ENCODE data around the gene HCLS1. TPM values are rescaled to one million over a fixed set of nuclear protein-coding genes. Genes with fewer than 3 reads are reported as not detected.
"Not testable (repeated sequence)": the region's sequence is repeated elsewhere in the genome, so short reads cannot be mapped to it uniquely, and the experiment has no call there.

Gene HCLS1
- total RNA-seq, 1 experiment from 2014 or later = 0.08 TPM

DNA sequence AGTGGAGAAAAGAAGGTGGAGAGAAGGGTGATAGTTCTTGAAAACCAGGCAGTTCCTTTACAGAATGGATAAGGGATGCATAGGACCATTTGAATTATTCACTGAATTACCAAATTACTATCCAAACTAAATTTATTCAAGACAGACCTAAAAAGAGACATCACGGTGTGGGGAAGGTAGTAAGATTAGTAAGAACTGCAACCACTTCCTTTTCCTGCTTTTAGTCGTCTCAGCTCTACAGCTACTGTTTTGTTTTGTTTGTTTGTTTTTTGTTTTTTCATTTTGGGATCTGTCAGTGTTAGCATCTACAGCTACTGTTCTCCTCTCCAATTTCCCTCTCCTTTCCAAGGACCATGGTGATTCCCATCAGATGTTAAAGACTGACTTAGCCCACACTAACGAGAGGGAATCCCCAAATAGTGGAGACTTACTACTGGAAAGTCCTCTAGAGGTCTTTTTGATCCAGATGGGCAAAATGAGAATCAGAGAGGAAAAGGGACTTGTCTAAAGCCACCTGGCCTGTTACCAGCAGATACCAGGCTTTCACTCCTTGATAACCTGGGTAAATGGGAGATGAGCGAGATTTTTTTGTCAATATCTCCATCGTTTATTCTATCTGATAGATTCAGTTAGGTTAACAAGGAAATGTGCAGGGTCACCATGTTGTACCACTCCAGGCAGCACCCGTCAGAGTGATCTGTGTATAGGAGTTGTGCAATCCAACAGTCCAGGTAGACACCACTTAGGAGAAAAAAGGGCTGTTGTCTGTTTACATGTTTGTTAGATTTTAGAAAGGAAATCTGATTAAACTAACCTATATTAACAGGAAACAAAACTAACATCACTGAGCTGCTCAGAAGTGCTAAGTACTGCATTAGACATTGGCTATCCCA, 6.0 kb downstream of the HCLS1 start:
- DNase-seq (ENCODE audit: low spot score) = no peak

DNA sequence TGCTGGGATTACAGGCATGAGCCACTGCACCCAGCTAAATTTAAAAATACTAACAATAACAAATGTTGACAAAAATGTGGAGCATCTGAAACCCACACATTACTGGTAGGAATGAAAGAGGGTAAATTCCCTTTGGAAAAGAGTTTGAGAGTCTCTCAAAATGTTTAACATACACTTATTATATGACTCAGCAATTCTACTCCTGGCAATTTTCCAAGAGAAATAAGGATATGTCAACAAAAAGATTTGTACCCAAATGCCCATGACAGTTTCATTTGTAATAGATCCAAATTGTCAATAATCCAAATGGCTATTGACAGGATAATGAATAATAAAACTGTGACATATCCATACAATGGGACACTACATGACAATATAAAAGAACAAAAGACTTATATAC, 9.0 kb downstream of the HCLS1 start:
- no peak for DNase-seq (ENCODE audit: low spot score)

DNA sequence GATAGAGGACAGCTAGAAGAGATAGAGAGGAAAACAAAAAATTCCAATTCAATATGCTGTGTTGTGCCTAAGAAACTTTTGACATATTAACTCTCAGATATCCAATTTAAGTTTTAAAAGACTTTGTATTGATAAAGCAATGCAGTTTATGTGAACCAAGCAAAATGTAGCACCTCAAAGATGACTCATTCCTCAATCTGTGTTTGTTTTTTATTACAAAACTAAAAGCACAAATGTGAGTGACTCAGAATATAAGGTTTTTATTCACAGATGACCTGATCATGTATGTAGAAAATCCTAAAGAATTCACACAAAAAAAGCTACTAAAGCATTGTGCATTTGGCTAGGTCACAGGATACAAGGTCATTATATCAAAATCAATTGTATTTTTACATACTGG, 11.1 kb downstream of the HCLS1 start:
- DNase-seq (ENCODE audit: low spot score) = no peak

DNA sequence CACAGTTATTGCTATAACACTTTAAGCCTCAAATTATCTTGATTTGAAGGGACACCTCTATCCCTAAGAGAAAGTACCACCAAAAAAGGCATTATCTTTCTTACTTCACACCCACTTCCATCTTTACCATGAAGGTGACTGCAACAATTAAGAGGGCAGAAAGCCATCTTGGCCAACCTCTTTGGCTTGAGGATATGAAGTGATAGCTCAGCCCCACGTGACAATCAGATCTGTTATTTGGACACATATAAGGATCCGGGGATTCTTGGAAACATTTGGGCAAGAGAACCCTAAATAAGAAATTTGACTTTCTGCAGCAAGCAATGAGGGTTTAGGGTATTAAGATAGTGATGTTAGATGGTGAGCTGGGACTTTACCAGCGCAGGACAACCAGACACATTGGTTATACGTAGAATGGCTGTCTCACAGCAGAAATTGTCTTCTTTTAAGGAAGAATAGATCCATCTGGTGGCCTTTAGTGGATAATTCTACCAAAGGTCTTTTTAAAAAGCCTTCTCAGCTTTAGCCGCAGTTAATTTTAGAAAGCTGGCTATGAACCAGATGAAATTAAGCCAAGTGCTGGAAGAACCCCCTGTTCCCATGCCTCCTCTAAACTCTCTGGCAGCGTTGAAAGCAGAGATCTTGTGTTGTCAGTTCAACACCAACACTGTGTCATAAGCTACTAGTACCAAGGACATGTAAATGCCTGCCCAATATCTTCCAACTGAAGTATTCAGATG, 12.3 kb downstream of the HCLS1 start:
- DNase-seq (ENCODE audit: low spot score) = no peak

DNA sequence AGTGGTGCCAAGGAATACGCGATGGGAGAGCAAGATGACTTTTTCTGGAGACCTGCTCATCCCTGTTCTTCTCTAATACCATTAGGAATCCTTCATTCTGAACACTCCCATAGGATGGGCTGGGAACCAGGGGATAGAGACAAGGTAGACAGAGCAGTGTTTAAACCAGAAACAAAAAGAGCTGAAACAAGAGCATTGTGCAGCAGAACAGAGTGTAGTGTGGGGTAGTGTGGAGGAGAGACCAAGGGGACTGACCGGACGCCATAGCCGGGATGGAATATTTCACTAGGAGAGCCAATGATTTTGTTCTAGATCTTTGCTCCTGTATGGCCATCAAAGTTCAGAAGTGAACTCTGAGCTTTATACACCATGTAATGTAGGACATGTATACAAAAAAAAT, 15.6 kb downstream of the HCLS1 start:
- DNase-seq (ENCODE audit: low spot score) = no peak

DNA sequence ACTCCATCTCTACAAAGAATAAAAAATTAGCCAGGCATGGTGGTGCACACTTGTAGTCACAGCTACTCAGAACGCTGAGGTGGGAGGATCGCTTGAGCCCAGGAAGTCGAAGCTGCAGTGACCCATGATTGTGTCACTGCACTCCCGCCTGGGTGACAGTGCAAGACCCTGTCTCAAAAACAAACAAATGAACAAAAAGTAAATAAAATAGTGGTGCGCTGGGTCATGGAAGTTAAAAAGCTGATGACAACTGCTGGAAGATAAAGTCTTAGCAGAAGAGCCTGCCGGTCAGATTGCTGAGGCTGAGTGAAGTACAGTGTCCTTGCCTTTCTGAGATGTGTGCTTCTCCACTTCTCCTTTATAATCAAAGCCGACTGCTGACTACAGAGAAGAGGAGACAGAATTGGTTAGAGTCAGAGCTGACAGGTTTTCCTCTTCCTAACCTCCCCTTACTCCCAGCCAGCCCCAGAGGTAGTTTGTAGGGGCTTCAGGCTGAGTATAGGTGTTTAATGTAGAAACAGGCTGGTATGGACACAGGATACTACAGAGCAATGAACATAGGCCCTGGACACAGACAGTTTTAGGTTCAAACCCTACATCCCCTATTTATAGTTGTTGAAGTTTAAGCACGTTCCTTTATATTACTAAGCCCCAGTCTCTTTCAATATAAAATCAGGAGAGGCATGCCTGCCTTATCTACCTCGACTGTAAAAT, 17.9 kb downstream of the HCLS1 start:
- no peak for DNase-seq (ENCODE audit: low spot score)

DNA sequence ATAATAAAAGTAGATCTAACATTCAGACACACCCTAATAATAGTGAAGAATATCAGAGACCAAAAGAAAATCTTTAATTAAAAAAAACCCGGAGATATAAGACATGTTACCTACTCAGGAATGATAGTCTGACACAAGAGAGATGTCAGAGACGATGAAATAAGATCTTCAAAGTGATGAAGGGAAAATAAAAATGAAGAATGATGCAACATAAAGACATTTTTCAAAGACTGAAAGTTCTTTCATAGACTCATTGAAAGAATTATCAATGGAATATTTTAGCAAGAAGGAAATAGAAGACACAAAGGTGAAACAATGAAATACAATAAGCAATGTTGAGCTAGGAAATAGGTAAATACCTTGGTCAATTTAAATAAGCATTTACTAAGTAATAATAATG, 19.6 kb downstream of the HCLS1 start:
- no peak for DNase-seq (ENCODE audit: low spot score)

DNA sequence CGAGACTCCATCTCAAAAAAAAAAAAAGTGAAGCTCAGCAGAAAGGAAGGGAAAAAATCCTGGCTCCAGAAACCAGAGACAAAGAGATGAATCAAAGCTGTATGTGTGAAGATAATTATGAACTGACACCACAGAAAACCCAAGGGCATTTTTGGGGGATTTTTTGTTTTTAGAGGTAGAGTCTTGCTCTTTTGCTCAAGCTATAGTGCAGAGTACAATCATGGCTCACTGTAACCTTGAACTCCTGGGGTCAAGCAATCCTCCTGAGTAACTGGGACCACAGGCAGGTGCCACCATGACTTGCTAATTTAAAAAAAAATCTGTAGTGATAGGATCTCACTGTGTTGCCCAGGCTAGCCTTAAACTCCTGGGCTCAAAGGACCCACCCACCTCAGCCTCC, 22.8 kb downstream of the HCLS1 start:
- DNase-seq (ENCODE audit: low spot score) = no peak

DNA sequence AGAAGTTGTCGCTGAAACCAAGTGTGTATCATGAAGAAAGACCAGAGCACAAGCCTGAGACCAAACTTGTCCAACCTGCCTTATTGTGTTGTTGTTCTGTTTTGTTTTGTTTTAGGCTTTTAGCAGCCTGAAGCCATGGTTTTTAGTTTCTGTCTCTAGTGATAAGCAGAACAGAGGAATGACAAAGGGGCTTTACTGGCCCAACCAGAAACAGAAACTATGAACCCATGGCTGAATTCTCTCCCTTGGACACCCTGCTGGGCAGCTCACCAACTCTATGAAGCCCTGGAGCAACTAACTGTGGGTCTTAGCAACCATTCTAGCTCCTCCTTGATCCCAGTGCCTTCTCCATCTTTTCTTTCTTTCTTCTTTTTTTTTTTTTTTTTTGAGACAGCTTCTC, 30.3 kb downstream of the HCLS1 start:
- no peak for DNase-seq (ENCODE audit: low spot score)

DNA sequence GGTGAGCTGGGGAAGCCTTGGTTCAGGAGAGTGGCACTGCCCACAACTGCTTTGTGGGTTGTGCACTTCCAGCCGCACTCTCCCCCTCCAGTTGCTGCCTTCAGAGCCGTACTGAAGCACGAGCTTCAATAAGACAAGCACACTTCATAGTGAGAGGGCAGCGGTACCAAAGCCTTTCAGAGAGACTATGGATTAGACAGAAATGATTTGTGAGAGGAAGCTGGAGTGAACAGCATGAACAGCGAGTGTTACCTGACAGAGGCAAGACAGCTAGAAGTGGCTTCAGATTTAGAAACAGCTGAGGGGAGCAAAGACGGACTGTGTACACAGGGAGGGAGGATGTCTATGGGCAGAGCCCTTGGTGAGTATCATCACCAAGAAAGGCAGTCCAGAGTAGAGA, 31.1 kb downstream of the HCLS1 start:
- no peak for DNase-seq (ENCODE audit: low spot score)

DNA sequence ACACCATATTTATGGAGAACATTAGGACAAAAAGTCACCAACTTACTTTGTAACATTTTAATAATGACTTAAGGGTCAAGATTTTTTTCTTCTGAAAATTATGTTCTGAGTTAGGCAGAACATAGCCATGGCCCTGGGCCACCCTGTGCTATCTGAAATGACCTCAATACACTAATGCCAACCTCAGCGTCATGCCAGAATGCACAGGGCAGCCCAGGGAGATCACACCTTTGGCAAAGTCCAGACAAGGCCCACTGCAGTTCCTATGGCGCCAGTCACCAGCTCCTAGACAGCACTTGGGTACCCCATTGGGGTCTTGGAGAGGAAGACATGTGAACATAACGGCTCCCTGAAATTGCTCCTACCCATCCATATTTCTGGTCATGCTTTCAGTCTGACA, 33.1 kb downstream of the HCLS1 start:
- no peak for DNase-seq (ENCODE audit: low spot score)

DNA sequence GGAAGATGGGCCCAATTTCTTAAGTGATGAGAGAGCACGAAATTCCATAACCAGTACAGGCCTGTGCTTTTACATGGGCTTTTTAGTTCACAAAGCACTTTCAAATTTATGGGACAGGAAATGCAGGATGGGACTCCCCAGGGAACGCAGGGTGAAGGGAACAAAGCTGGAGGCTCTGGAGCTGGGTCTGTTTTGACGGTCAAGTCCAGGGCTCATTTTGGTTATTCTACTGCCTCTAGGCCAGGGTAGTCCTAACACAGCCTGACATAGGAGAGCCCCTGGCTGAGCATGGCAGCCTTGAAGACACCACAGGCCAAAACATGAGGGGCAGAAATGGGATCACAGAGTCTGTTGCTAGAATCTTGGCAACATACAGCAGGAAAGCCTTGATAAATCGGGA, 33.5 kb downstream of the HCLS1 start:
- no peak for DNase-seq (ENCODE audit: low spot score)

DNA sequence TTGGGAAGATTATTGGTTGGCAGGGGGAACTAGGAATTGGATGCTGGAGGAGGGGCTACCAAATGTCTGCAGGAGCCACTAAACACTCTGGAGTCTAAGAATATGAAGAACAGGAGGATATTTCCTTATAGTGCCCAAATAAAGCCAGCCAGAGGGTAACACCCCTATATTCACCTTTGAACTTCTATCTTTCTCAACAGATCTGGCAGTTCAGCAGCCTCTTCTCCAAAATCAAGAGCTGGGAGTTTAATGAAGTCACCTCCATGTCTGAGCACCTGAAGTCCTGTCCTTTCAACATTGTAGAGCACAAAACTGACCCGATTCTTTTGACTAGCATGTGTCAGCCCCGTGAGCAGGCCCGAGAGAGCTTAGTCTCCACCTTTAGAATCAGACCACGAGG, 34.2 kb downstream of the HCLS1 start:
- no peak for DNase-seq (ENCODE audit: low spot score)

DNA sequence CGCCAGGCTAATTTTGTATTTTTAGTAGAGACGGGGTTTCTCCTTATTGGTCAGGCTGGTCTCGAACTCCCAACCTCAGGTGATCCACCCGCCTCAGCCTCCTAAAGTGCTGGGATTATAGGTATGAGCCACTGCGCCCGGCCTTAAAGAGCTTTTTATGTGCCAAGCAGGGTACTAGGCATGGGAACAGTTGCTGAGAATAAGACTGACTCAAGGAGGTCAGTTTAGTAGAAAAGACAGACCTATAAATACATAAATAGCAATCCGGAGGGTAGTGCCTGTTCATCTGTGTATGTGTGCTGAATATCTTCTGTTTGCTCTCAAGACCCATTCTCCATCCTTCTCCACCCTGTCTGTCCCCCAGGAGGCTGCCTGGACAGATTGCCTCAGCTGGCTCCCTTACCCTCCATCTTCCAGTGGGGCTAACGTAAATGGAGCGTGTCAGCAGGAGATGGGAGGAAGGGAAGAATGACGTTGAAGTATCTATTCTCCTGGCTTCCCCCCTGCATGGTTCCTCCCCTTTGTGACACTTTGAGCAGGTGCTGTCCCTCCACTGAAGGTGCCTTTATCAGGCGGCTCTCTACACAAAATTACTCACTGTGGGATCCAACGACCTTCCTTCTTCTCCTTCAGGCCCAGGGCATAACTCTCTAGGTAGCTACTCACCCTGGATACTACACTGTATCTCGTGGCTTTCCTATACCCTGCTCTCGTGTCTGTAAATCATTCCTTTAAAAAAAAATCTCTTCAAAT, 36.4 kb downstream of the HCLS1 start:
- DNase-seq (ENCODE audit: low spot score) = no peak

DNA sequence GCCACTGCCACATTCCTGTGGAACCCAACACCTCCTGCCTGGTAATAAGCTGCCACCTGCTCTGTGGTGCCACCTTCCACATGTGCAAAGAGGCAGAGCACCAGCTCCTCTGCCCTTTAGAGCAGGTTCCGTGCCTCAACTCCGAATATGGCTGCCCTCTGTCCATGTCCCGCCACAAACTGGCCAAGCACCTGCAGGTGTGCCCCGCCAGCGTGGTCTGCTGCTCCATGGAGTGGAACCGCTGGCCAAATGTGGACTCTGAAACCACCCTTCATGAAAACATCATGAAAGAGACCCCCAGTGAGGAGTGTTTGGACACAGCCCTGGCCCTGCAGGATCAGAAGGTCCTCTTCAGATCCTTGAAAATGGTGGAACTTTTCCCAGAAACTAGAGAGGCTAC, 39.2 kb downstream of the HCLS1 start:
- no peak for DNase-seq (ENCODE audit: low spot score)

DNA sequence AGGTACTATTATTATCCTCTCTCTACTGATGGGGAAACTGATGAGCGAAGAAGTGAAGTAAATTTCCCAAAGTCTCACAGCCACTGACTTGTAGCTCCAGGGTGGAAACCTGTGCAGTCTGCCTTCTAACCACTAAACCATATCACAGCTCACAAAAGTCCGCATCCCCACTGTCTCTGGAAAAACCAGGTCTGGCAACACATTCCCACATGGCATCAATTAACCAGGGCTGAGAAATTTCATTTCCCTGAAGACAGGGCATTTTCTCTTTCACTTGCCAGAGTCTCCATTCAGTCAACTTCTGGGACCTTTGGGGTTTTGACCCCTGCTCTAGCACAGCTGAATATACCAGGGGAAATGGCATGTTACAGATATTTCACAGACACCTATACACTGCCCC, 41.0 kb downstream of the HCLS1 start:
- DNase-seq (ENCODE audit: low spot score) = no peak

DNA sequence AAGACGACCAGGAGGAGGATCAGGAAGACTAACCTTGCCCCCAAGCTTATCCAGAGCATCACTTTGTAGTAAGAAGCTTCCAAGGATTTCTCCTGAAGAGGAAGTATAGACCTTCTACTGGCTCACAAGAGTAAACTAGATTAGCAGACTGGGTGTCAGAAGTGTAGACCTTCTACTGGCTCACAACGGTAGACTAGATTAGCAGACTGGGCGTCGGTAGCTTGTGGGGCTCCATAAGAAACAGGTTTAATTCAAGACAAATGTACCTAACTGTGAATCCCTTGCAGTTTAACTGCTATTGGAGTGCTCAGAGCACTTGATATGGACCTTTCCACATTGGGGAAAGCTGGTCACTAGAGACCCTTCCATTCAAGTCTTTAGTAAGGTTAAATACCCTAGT, 54.6 kb downstream of the HCLS1 start:
- no peak for DNase-seq (ENCODE audit: low spot score)

DNA sequence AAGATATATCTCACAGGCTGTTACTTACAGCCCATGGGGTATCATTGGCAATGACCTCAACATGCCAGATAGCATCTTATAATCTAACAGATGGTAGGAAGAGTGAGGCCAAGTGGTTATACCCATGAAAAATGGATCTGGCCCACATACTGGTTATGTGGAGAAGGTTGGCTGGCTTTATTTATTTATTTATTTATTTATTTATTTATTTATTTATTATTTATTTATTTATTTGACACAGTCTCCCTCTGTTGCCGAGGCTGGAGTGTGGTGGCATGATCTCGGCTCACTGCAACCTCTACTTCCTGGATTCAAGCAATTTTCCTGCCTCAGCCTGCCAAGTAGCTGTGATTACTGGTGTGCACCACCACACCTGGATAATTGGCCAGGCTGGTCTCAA, 55.9 kb downstream of the HCLS1 start:
- DNase-seq (ENCODE audit: low spot score) = no peak

DNA sequence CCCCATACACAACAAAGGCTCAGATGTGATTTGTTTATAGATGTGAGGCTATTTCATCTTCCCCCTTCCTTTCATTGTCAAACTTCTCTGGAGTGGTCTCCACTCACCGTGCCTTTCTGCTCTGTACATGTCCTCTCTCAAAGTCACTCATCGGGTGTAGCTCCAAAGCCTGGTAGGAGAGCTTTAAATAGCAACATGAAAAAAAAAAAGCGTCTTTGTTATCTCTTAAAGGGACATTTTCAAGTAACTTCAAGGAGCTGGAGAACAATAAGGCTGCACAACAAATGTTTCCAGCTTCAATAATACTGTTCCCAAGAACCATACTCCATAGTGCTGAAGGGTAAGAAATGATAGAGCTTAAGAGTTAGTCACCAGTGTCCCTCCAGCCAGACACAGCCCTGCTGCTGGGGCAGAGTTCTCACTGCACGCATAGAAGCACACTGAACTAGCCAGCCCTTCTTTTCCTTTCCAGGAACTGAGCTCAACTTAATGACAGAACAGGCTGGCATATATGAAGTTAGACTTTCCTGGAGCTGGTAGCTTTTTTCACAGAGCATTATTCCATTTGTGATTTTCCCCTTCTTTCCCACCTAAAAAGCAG, 59.4 kb downstream of the HCLS1 start:
- no peak for DNase-seq (ENCODE audit: low spot score)

DNA sequence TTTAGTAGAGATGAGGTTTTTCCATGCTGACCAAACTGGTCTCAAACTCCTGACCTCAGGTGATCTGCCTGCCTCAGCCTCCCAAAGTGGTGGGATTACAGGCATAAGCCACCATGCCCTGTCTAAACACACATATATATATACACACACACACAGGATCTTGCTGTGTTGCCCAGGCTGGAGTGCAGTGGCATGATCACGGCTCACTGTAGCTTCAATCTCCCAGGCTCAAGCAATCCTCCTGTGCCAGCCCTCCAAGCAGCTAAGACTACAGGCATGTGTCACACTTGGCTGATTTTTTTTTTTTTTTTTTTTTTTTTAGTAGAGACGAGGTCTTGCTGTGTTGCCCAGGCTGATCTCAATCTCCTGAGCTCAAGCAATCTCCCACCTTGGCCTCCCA, 60.8 kb downstream of the HCLS1 start:
- DNase-seq (ENCODE audit: low spot score) = not testable (repeated sequence)

DNA sequence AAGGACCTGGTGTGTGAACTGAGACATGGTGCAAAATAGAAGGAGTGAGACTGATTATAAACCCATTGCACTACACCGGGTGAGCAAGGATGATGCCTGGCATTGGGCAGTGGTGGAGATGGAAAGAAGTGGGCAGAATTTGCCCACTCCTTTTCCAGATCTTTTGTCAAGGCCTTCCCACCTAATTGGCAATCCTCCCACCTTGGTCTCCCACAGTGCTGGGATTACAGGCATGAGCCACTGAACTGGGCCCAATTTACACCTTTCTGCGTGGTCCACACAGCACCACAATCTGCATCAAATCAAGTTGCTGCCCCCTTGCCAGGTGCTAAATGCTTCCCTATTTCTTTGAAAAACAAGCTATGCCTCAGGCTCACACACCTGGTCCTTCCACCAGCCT, 62.1 kb downstream of the HCLS1 start:
- DNase-seq (ENCODE audit: low spot score) = no peak

Measured in H4 (cell line).